ENCODE results near the gene ZNF423.

- no peak for TF ChIP-seq POLR2A (IDR thresholded peaks at IDR 0.05)
- no peak for TF ChIP-seq CTCF (IDR thresholded peaks at IDR 0.05 in 8 of 11, conservative IDR thresholded peaks at IDR 0.05 in 3 of 11)
Measured at GRCh38 chr16:49519008-49519656, 336.8 kb downstream of the ZNF423 start.
